Germinal center (tissue), 1 donor: ENCODE results near the gene VAC14.

Experiments
- DNase-seq: peaks from one replicate; pipeline ENCODE4 v3.0.0; 2012; ENCODE audit warnings: mixed read lengths, low spot score

Gene VAC14

GRCh38 chr16:70760221-70760620, 40.7 kb downstream of the VAC14 start:
- DNase-seq = no peak

- DNase-seq = no peak
Measured at GRCh38 chr16:70759666-70760065, 41.3 kb downstream of the VAC14 start.

GRCh38 chr16:70758786-70759185, 42.2 kb downstream of the VAC14 start:
- no peak for DNase-seq

GRCh38 chr16:70757183-70757582, 43.8 kb downstream of the VAC14 start:
- no peak for DNase-seq

- DNase-seq = no peak
Measured at GRCh38 chr16:70756071-70756470, 44.9 kb downstream of the VAC14 start.

GRCh38 chr16:70754851-70755600, 45.9 kb downstream of the VAC14 start:
- no peak for DNase-seq

- DNase-seq = no peak
Measured at GRCh38 chr16:70754371-70754770, 46.6 kb downstream of the VAC14 start.

- DNase-seq = no peak
Measured at GRCh38 chr16:70753694-70754325, 47.1 kb downstream of the VAC14 start.

GRCh38 chr16:70753228-70753627, 47.7 kb downstream of the VAC14 start:
- no peak for DNase-seq

GRCh38 chr16:70752426-70752825, 48.5 kb downstream of the VAC14 start:
- no peak for DNase-seq

GRCh38 chr16:70751593-70751992, 49.4 kb downstream of the VAC14 start:
- no peak for DNase-seq

- DNase-seq = no peak
Measured at GRCh38 chr16:70750893-70751467, 50.0 kb downstream of the VAC14 start.

GRCh38 chr16:70749681-70750601, 51.0 kb downstream of the VAC14 start:
- no peak for DNase-seq

- no peak for DNase-seq
Measured at GRCh38 chr16:70749006-70749678, 51.8 kb downstream of the VAC14 start.

GRCh38 chr16:70747703-70748631, 53.0 kb downstream of the VAC14 start:
- DNase-seq = no peak

GRCh38 chr16:70746708-70747424, 54.1 kb downstream of the VAC14 start:
- no peak for DNase-seq

GRCh38 chr16:70746040-70746707, 54.8 kb downstream of the VAC14 start:
- DNase-seq = no peak

- no peak for DNase-seq
Measured at GRCh38 chr16:70745536-70746025, 55.4 kb downstream of the VAC14 start.

GRCh38 chr16:70744366-70744765, 56.6 kb downstream of the VAC14 start:
- DNase-seq = no peak
